Erythroblast (primary cell): ENCODE measurements around the gene PPP6R1.
"Not testable (repeated sequence)": the region's sequence is repeated elsewhere in the genome, so short reads cannot be mapped to it uniquely, and the experiment has no call there.

ENCODE experiments used
- DNase-seq, 2 experiments: peaks; one replicate each; lab custom pipeline; 2025; lab: John Stamatoyannopoulos, UW
- GATA1 ChIP-seq: IDR thresholded peaks from 2 replicates; pipeline ENCODE4 v1.6.1; 2011; ENCODE audit warnings: low read depth, mild to moderate bottlenecking, control low read depth, low read length, moderate library complexity
- POLR2A ChIP-seq: IDR thresholded peaks from 2 replicates; pipeline ENCODE4 v1.6.1; 2011; ENCODE audit warnings: mild to moderate bottlenecking, low read length

Gene PPP6R1

DNA sequence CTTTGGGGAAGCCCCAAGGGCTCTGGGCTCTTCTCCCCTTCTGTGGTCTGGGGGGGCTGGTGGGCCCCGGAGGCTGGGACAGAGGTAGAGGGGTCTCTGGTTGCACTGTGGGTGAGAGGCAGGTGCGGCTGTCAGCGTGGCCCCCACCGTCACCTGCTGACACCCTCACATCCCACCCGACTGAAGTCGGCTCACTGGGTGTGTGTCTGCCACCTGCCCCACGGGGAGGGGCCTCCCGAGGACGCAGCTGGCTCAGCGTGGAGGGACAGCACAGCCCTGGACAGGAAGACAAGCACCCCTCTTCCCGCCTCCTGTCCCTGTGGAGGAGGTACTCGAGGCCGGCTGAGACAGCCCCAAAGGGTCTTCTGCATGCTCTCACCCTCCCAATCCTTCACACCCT is 28.0 kb downstream of the PPP6R1 start:
- TF ChIP-seq POLR2A (no peak), GATA1 (no peak)
- DNase-seq, result no peak

DNA sequence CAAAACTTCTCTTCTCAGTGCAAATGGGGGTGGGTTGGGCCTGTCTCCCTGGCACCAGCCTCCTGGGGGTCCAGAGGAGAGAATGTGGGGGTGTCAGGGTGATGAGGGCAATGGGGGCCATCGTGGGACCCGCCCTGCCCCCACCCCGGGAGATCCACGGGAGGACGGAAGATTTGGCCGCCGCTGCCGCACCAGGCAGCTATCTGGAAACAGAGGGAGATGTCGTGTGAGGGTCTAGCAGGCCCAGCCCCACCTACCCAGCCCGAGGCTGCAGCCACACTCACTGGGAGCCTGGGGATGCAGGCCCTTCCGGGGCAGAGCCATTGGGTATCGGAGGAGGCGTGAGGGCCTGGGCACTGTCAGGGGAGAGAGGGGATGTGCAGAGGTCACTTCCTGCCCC is 28.5 kb downstream of the PPP6R1 start:
- no peak for DNase-seq
- TF ChIP-seq POLR2A (no peak), GATA1 (no peak)

DNA sequence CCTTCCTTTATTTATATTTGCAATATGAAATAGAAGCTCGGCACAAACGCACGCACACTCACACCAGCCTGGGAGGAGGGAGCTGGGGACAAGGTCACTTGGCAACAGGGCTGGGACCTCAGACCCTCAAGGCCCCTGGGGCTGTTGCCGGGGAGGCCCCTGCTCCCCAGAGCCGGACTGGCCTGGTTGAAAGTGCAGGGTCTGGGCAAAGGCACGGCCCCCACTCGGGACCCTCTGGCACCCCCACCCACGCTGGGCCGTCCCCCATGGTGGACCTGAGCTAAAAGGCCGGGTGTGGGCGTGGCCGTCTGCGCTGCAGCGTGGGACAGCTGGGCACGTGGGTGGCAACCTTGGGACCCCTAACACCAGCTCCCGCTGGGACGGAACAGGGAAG is 29.0 kb downstream of the PPP6R1 start:
- no peak for DNase-seq
- TF ChIP-seq POLR2A, result no peak
- TF ChIP-seq GATA1, result no peak

DNA sequence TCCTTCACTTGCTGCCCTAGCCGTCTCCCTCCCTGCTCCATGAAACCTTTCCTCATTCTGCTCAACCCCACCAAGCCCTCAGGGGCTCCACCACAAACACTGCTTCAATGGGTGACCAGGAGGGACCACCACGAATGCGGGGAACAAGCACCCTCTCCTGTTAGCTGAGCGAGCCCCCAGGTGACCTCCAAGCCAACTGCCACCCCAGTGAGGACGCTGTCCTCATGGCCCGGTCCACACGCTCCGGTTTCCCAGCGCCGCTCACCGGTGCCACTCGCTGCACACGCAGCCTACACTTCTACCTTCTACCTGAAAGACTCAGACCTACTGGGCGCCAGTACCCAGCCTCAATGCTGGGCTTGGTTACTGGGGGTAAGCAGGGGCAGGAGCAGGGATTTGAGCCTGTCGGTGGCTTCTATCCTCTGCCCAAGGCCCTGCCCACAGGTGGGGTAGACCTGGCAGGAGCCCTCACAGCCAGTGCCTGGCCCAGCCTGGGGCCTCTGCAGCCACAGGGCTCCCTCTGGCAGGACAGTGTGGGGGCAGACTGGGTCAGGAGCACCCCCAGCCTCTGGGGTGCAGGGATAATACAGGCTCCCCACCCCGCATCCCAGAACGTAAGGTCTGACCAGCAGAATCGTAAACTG is 29.6 kb downstream of the PPP6R1 start:
- TF ChIP-seq POLR2A (no peak), GATA1 (no peak)

DNA sequence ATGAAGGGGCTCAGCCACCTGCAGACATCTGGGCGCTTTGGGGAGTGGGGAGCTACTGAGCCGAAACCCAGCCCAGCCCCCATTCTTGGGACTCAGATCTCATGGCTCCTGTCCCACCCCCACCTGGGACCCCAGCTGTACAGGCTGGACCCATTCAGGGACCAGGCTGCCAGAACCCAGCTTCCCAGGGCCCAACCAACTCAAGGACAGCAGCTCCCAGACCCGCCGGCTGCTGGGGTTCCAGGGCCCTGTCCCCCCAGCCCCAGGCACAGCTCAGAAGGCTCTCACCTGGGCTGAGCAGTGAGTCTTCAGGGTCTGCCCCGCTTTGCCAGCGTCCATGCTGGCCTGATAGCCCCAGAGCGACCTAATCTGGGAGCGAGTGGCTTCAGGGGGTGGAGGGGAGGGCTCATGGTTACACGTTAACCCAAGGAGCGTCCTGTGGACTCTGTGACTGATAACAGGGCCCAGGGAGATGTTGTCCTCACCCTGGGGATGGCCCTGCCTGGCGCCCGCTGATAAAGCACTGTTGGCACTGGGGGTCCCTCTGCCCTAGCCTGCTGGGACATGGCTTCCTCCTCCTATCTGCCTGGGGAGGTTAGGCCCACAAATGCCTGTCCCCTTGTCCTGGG is 30.3 kb downstream of the PPP6R1 start, which contains the start of gene TMEM86B:
Gene TMEM86B, minus strand, starts transcription at position 361 of the 629 bp plus-strand sequence. Its CDS starts 22 bp downstream, at position 339.
- peak; percentile 93 to 97 for DNase-seq
- TF ChIP-seq POLR2A (peak; percentile 55), GATA1 (peak; percentile 86)

More for the DNA sequence above, 29.6 kb downstream of the PPP6R1 start:
- DNase-seq, result no peak

DNA sequence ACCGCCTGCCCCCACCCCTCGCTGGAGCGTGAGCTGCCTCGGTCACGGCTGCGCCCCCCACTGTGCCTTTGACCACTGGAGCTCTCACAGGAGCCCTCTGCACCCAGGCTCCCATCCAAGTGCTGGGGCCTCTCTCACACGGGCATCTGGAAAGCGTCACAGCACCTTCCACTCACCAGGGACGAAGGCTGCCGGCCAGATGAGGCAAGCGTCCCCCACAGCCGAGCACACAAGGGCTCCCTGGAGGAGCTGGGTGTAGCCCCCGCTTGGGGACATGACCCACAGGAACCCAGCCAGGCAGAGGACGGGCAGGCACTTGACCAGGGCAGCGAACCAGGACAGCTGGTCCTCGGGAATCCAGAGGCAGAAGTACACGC is 30.8 kb downstream of the PPP6R1 start:
- no peak for TF ChIP-seq GATA1
- TF ChIP-seq POLR2A, result no peak
- no peak for DNase-seq

DNA sequence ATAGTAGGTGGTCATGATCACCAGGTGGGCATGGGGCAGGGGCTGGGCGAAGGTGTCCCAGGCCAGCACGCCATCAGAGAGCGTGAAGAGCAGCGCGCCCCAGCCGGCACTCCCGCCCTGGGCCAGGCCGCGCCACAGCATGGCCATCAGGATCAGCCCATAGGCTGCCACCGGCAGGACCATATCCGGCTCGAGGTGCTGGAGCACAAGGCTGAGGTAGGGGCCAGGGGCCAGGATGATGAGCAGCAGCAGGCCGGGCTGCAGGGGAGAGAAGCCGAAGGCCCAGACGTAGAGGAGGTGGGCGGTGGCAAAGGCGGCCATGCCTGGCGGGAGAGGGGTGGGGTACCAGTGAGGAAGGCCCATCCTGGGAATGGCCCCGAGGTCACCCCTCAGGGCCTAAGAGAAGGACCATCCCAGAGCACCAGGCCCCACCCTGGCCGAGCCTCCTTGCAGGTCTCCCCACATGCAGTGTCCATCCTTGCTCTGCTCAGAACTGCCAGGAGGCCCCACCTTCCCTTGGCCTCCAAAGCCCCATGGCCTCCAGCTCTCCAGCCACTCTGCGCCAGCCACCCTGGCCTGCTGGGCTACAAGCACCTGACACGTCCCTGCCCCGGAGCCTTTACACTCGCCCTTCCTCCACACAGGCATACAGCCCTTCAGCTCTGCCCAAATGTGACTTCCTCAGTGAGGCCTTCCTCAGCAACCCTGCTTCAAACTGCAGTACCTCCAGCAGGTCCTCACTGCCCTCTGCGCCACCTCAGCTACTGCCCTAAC is 31.4 kb downstream of the PPP6R1 start:
- TF ChIP-seq GATA1 (no peak), POLR2A (no peak)

DNA sequence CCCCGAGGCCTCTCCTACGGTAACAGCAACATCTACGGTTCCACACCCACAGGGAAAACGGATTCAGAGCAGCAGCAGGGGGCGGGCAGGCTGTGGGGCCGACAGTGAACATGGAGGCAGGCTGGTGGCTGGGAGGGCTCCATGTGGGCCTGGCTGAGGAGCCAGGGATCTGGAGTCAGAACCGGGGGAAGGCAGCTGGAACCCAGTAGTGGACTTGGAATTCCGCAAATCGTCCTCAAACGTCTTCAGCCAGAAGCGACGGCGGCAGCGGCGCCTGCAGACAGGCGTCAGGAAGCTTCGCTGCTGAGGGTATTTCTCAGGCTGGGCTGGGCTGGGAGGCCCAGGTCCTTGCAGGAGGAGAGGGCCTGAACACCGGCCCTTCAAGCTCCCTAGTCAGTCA is 32.0 kb downstream of the PPP6R1 start:
- no peak for TF ChIP-seq GATA1
- TF ChIP-seq POLR2A, result no peak
- DNase-seq, result no peak

More for the DNA sequence above, 31.4 kb downstream of the PPP6R1 start:
- DNase-seq, result no peak

DNA sequence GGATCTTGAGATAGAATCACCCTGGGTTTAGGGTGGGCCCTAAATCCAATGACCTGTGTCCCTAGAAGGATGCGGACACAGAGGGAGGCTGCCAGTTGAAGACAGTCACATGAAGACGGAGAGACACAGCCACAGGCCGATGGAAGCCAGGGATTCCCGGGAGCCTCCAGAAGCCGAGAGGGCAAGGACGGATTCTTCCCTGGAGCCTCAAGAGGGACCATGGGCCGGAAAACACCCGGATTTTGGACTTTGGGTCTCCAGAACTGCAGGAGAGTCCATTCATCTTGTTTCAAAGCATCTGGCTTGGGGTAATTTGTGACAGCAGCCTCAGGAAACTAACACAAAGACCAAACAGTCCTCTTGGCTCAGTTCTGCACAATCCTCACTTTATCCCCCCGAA is 32.5 kb downstream of the PPP6R1 start:
- no peak for DNase-seq
- TF ChIP-seq POLR2A, result no peak
- TF ChIP-seq GATA1, result no peak

DNA sequence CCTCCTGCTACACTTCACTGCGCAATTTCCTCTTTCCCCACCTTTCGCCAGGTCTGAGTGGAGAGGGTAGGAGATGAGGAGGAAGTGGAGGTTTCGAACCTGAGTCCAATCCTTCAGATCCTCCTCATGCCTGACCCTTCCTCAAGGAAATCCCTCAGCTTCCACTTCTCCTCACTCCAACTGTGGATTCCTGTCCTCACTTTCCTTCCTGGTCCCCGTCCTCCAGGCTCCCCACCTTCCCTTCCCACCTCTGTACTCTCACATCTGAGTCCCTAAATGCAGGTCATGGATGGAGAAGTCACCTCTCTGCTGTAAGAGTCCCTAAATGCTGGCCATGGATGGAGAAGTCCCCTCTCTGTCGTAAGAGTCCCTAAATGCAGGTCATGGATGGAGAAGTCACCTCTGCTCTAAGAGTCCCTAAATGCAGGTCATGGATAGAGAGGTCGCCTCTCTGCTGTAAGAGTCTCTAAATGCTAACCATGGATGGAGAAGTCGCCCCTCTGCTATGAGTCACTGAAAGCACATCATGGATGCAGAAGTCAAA is 33.3 kb downstream of the PPP6R1 start:
- no peak for DNase-seq
- no peak for TF ChIP-seq GATA1
- TF ChIP-seq POLR2A, result no peak

DNA sequence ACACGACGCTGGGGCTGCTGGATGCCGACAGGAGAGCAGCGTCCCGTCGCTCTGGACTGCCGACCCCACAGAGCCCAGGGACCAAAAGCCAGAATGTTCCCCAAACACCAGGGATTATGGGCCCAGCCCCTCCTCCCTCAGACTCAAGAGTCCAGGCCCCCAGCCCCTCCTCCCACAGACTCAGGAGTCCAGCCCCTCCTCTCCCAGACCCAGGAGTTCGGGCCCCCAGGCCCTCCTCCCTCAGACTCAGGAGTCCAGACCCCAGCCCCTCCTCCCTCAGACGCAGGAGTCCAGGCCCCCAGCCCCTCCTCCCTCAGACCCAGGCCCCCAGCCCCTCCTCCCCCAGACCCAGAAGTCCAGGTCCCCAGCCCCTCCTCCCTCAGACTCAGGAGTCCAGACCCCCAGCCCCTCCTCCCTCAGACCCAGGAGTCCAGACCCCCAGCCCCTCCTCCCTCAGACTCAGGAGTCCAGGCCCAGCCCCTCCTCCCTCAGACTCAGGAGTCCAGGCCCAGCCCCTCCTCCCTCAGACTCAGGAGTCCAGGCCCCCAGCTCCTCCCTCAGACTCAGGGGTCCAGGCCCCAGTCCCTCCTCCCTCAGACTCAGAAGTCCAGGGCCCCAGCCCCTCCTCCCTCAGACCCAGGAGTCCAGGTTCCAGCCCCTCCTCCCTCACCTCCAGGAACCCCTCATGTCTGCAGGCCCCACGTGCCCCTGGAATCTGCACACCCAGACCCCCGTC is 34.0 kb downstream of the PPP6R1 start:
- not testable (repeated sequence) for DNase-seq

DNA sequence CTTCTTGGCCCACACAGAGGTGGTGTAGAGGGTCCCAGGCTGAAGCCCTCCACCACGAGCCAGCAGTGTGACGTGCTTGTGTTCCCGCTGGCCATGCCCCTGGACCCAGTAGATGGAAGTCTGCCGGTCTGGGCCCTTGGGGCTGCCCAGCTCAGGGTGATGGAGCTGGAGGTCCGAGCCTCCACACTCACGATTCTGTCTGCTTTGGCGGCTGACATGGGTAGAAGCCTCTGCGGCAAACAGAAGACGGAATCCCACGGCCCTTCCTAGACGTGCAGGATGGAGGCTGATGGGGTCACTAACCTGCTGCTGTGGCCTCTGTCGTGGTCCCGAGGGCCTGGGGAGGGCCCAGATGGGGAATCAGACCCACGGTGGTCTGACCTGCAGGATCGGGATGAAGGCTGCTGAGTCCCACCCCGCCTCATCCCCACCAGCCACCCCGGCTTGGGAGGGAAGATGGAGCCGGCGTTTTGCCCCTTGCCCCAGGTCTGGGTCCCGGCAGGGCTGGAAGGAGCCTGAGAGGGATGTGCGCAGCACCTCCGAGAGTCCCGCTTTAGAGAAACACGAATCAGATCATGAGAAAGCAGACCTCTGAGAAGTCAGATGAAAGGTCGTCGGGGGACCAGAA is 34.7 kb downstream of the PPP6R1 start:
- no peak for DNase-seq
- no peak for TF ChIP-seq GATA1
